SK-N-SH (cell line): ENCODE data around the gene TMPRSS9. TPM values are rescaled to one million over a fixed set of nuclear protein-coding genes. Genes with fewer than 3 reads are reported as not detected.

Experiments used
- CTCF ChIA-PET: fragments of 300-600, 350-600 bp; formaldehyde crosslinking; extraction: SDS; loops from one replicate; lab custom pipeline; 2021; lab: Yijun Ruan, JAX
- POLR2A ChIA-PET: fragments of 350-600 bp; sonication (Branson Sonifier 250); formaldehyde crosslinking; extraction: SDS; loops from one replicate; lab custom pipeline; 2020; ENCODE audit warnings: antibody characterized with exemption, inconsistent platforms; lab: Yijun Ruan, JAX
- DNase-seq: peaks from one replicate; pipeline ENCODE4 v3.0.0; 2012
- H2AFZ ChIP-seq: fragments of 200-600 bp; sonication (generic); 2 replicates; pipeline ENCODE4 v1.8.1; 2016; ENCODE audit warnings: antibody characterized with exemption, mild to moderate bottlenecking, low read depth
- H3F3A ChIP-seq: fragments of 200-600 bp; sonication (generic); replicated peaks from 2 replicates; pipeline ENCODE3; 2016; ENCODE audit warnings: antibody characterized with exemption, mild to moderate bottlenecking; ENCODE audit not compliant: insufficient read depth
- H3K27ac ChIP-seq, 2 experiments: fragments of 200-500 bp in 1 of 2; fragments of 200-600 bp in 1 of 2; sonication (Bioruptor generic) in 1 of 2; sonication (generic), shearing (Covaris generic) in 1 of 2; 2 replicates each; pipeline versions ENCODE4 v1.5.1 to v1.6.1; 2014 to 2016; ENCODE audit warnings: low read depth in 2 of 2, inconsistent platforms in 1 of 2, low read length in 1 of 2, mild to moderate bottlenecking in 1 of 2, mixed read lengths in 1 of 2
- H3K27me3 ChIP-seq: fragments of 200-600 bp; sonication (generic), shearing (Covaris generic); 2 replicates; pipeline ENCODE4 v1.6.1; 2016; ENCODE audit warnings: mixed run types; ENCODE audit not compliant: insufficient read depth
- H3K36me3 ChIP-seq, 2 experiments: fragments of 200-500 bp in 1 of 2; fragments of 200-600 bp in 1 of 2; sonication (Bioruptor generic) in 1 of 2; sonication (generic) in 1 of 2; replicated peaks in 1 of 2; 2 replicates each; pipeline versions ENCODE3 to v1.5.1; 2014 to 2016; ENCODE audit warnings: low read length in 1 of 2, mild to moderate bottlenecking in 1 of 2; ENCODE audit not compliant: insufficient read depth in 2 of 2, control insufficient read depth in 1 of 2
- H3K4me1 ChIP-seq, 2 experiments: fragments of 200-500 bp in 1 of 2; fragments of 200-600 bp in 1 of 2; sonication (Bioruptor generic) in 1 of 2; sonication (generic), shearing (Covaris generic) in 1 of 2; 2 replicates each; pipeline versions ENCODE4 v1.5.1 to v1.6.1; 2014 to 2016; ENCODE audit warnings: low read depth in 1 of 2, low read length in 1 of 2, mixed run types in 1 of 2; ENCODE audit not compliant: insufficient read depth in 2 of 2, control insufficient read depth in 1 of 2
- H3K4me2 ChIP-seq: fragments of 200-600 bp; sonication (generic), shearing (Covaris generic); 2 replicates; pipeline ENCODE4 v1.6.1; 2017; ENCODE audit warnings: mixed run types
- H3K4me3 ChIP-seq, 2 experiments: fragments of 200-500 bp in 1 of 2; fragments of 200-600 bp in 1 of 2; sonication (Bioruptor generic) in 1 of 2; sonication (generic), shearing (Covaris generic) in 1 of 2; 2 replicates each; pipeline versions ENCODE4 v1.5.1 to v1.8.1; 2014 to 2016; ENCODE audit warnings: low read depth in 2 of 2, inconsistent platforms in 1 of 2, low read length in 1 of 2, mild to moderate bottlenecking in 1 of 2, mixed read lengths in 1 of 2, moderate library complexity in 1 of 2
- H3K79me2 ChIP-seq: fragments of 200-600 bp; sonication (generic); 2 replicates; pipeline ENCODE4 v1.8.1; 2017; ENCODE audit warnings: mild to moderate bottlenecking; ENCODE audit not compliant: insufficient read depth
- H3K9ac ChIP-seq: fragments of 200-600 bp; sonication (generic); 2 replicates; pipeline ENCODE4 v1.6.1; 2017; ENCODE audit warnings: mixed run types
- H3K9me2 ChIP-seq: fragments of 200-600 bp; sonication (generic); 2 replicates; pipeline ENCODE4 v1.6.1; 2017; ENCODE audit warnings: mixed run types
- H3K9me3 ChIP-seq: fragments of 200-600 bp; sonication (generic); 2 replicates; pipeline ENCODE4 v1.6.1; 2017; ENCODE audit warnings: mixed run types, mild to moderate bottlenecking, moderate library complexity
- H4K20me1 ChIP-seq: fragments of 200-600 bp; sonication (generic); 2 replicates; pipeline ENCODE4 v1.6.1; 2017; ENCODE audit warnings: mild to moderate bottlenecking, mixed run types; ENCODE audit not compliant: insufficient read depth
- CTCF ChIP-seq: fragments of 200-600 bp; sonication (generic); IDR thresholded peaks from 2 replicates; pipeline ENCODE4 v1.6.1; 2017; ENCODE audit warnings: antibody characterized with exemption, mild to moderate bottlenecking, moderate library complexity
- FOSL2 ChIP-seq: IDR thresholded peaks from 2 replicates; pipeline ENCODE4 v1.4.0; 2012; ENCODE audit warnings: low read depth, mild to moderate bottlenecking, moderate library complexity, borderline replicate concordance
- FOXJ3 ChIP-seq: sonication (generic); formaldehyde crosslinking; IDR thresholded peaks from 2 replicates; pipeline ENCODE4 v1.5.1; 2020; ENCODE audit warnings: mild to moderate bottlenecking, missing genetic modification reagents
- GABPA ChIP-seq: IDR thresholded peaks from 2 replicates; pipeline ENCODE4 v1.4.0; 2012; ENCODE audit warnings: low read depth, mild to moderate bottlenecking
- GATA2 ChIP-seq: sonication (generic); formaldehyde crosslinking; IDR thresholded peaks from 2 replicates; pipeline ENCODE4 v1.5.0; 2020; ENCODE audit warnings: mild to moderate bottlenecking, missing genetic modification reagents
- MEF2A ChIP-seq: IDR thresholded peaks from 2 replicates; pipeline ENCODE4 v1.4.0; 2012; ENCODE audit warnings: low read depth, borderline replicate concordance
- MXI1 ChIP-seq: IDR thresholded peaks from 2 replicates; pipeline ENCODE4 v1.6.1; 2012; ENCODE audit warnings: mild to moderate bottlenecking, low read depth, low read length, improper control_type of control experiment
- NFIC ChIP-seq: IDR thresholded peaks from 2 replicates; pipeline ENCODE4 v1.4.0; 2012; ENCODE audit warnings: borderline replicate concordance
- NRF1 ChIP-seq: IDR thresholded peaks from 2 replicates; pipeline ENCODE4 v1.6.1; 2012; ENCODE audit warnings: low read depth, mild to moderate bottlenecking, low read length
- REST ChIP-seq: IDR thresholded peaks from 2 replicates; pipeline ENCODE4 v1.6.1; 2012; ENCODE audit warnings: mild to moderate bottlenecking, low read depth, low read length, moderate library complexity
- RFX5 ChIP-seq: IDR thresholded peaks from 2 replicates; pipeline ENCODE4 v1.6.1; 2012; ENCODE audit warnings: mild to moderate bottlenecking, improper control_type of control experiment, low read length
- RXRA ChIP-seq: IDR thresholded peaks from 2 replicates; pipeline ENCODE4 v1.4.0; 2012; ENCODE audit warnings: low read depth, mild to moderate bottlenecking, borderline replicate concordance
- SIN3A ChIP-seq: IDR thresholded peaks from 2 replicates; pipeline ENCODE4 v1.6.1; 2012; ENCODE audit warnings: low read depth, mild to moderate bottlenecking, low read length, moderate library complexity, borderline replicate concordance
- TEAD4 ChIP-seq: IDR thresholded peaks from 2 replicates; pipeline ENCODE4 v1.4.0; 2012; ENCODE audit warnings: mild to moderate bottlenecking, borderline replicate concordance; ENCODE audit not compliant: insufficient read depth
- USF2 ChIP-seq: fragments of 150-350 bp; IDR thresholded peaks from 2 replicates; pipeline ENCODE4 v1.6.1; 2017; ENCODE audit warnings: antibody characterized with exemption, low read length, low read depth, borderline replicate concordance
- YY1 ChIP-seq: IDR thresholded peaks from 2 replicates; pipeline ENCODE4 v1.4.0; 2012; ENCODE audit warnings: low read depth, mild to moderate bottlenecking
- ZBTB33 ChIP-seq: IDR thresholded peaks from 2 replicates; pipeline ENCODE4 v1.4.0; 2012; ENCODE audit warnings: low read depth, borderline replicate concordance
- WGBS: methylation state at CpG from one replicate; pipeline ENCODE4 v1.1.6; 2017; ENCODE audit warnings: low lambda C conversion rate; 5-methylcytosine and 5-hydroxymethylcytosine counted together
- polyA plus RNA-seq, 3 experiments: library from polyadenylated mRNA; depleted of rRNA; stranded (reverse); fragments of >200 nt; gene quantifications; 2 replicates each; pipeline ENCODE4 v1.2.3, GENCODE V29; 2012

TMPRSS9 gene
- polyA plus RNA-seq, 1 of the 3 experiments (the other 2 are of a cell fraction) = not detected

- POLR2A ChIA-PET = no interaction called here
- Histone ChIP-seq H3K4me3 (no peak overlapping the region), H3K27me3 (no peaks in the 10 kb centered on the region), H3K4me1 (no peaks in the 10 kb centered on the region), H3K27ac (no peak overlapping the region; a peak in 1 of 4 replicates), H3F3A (peaks cover 4% of the 10 kb centered on the region), H3K9ac (no peak overlapping the region), H3K4me2 (no peak overlapping the region), H3K9me3 (no peaks in the 10 kb centered on the region), H3K79me2 (no peaks in the 10 kb centered on the region), H2AFZ (0 out of 2 replicates have a peak overlapping the region, but pooled peaks have one; percentile 22), H3K36me3 (no peaks in the 10 kb centered on the region), H4K20me1 (no peaks in the 10 kb centered on the region), H3K9me2 (no peaks in the 10 kb centered on the region)
- WGBS = 78% methylated on average over 11 of the region's 11 CpGs
- CTCF ChIA-PET = interaction anchor here (1.0 to 1.2 kb wide), 2 partner anchors 13 to 46 kb away, joined by 3 read pairs; no protein-coding TSS in a partner anchor
- no peak for DNase-seq
- no peak for TF ChIP-seq TEAD4
- no peak for TF ChIP-seq MXI1
- no peak for TF ChIP-seq GATA2 (CRISPR knock-in tag)
- TF ChIP-seq RXRA = no peak
- no peak for TF ChIP-seq NFIC
- TF ChIP-seq SIN3A = no peak
- TF ChIP-seq CTCF = no peak
- no peak for TF ChIP-seq ZBTB33
- no peak for TF ChIP-seq GABPA
- TF ChIP-seq FOSL2 = no peak
Measured at GRCh38 chr19:2372076-2372612, 12.1 kb downstream of the TMPRSS9 start.

GRCh38 chr19:2374808-2375207 is 14.7 kb downstream of the TMPRSS9 start:
- H3K4me3 ChIP-seq = no peak overlapping the region
- no peaks in the 10 kb centered on the region for H3K79me2 ChIP-seq
- no peak overlapping the region for H2AFZ ChIP-seq
- H3K9me2 ChIP-seq = no peaks in the 10 kb centered on the region
- ChIA-PET POLR2A (no interaction called here), CTCF (interaction anchor here (2.1 kb wide), 1 partner anchor 59 kb away, joined by 8 read pairs; no protein-coding TSS in a partner anchor)
- no peaks in the 10 kb centered on the region for H3K36me3 ChIP-seq
- 91% methylated on average over 9 of the region's 13 CpGs for WGBS
- no peaks in the 10 kb centered on the region for H3K27me3 ChIP-seq
- H3K4me2 ChIP-seq = no peak overlapping the region
- H3F3A ChIP-seq = peaks cover 4% of the 10 kb centered on the region
- H4K20me1 ChIP-seq = no peaks in the 10 kb centered on the region
- TF ChIP-seq YY1 = no peak
- no peak for TF ChIP-seq MXI1
- no peak for TF ChIP-seq FOXJ3
- TF ChIP-seq REST = no peak
- TF ChIP-seq NRF1 = no peak
- TF ChIP-seq TEAD4 = no peak
- TF ChIP-seq RFX5 = no peak
- no peak for TF ChIP-seq GABPA
- TF ChIP-seq USF2 = no peak
- no peak for TF ChIP-seq MEF2A
- no peak for TF ChIP-seq RXRA
- no peak overlapping the region for H3K27ac ChIP-seq
- DNase-seq = no peak
- no peak overlapping the region for H3K9ac ChIP-seq
- no peaks in the 10 kb centered on the region for H3K9me3 ChIP-seq
- H3K4me1 ChIP-seq = no peaks in the 10 kb centered on the region
